Adrenal gland (tissue), 12 donors: ENCODE data around the gene MACROD2. TPM values are rescaled to one million over a fixed set of nuclear protein-coding genes. Genes with fewer than 3 reads are reported as not detected.
A peak's percentile ranks its signal among the peaks of the same experiment; 100 is the strongest.

ENCODE experiments used
- DNase-seq, 7 donors: peaks; one replicate each; pipeline ENCODE4 v3.0.0-alpha.2; 2019 to 2020
- H3K27ac ChIP-seq, 5 donors: fragments of 200-600 bp; sonication (generic) in 4 of 5; 1 replicate in 3 of 5; 2 replicates in 2 of 5; pipeline versions ENCODE4 v1.5.1 to v1.8.0; 2016 to 2020; ENCODE audit warnings: mild to moderate bottlenecking in 1 of 5
- H3K27me3 ChIP-seq: fragments of 200-600 bp; 2 replicates; pipeline ENCODE4 v1.8.0; 2021
- H3K36me3 ChIP-seq, 2 donors: fragments of 200-600 bp; replicated peaks in 1 of 2; 1 replicate in 1 of 2; 2 replicates in 1 of 2; pipeline versions ENCODE4 v1.5.1 to v1.8.0; 2018 to 2022
- H3K4me1 ChIP-seq, 2 donors: fragments of 200-600 bp; replicated peaks in 1 of 2; 1 replicate in 1 of 2; 2 replicates in 1 of 2; pipeline versions ENCODE4 v1.5.1 to v1.8.0; 2018 to 2021
- H3K4me3 ChIP-seq, 4 donors: fragments of 200-600 bp; sonication (generic) in 3 of 4; one replicate each; pipeline ENCODE4 v1.5.1; 2016 to 2018
- H3K9me3 ChIP-seq, 3 donors: fragments of 200-600 bp; sonication (generic) in 1 of 3; replicated peaks in 1 of 3; 1 replicate in 2 of 3; 2 replicates in 1 of 3; pipeline versions ENCODE4 v1.5.1 to v1.8.0; 2016 to 2021
- CTCF ChIP-seq, 6 experiments: fragments of 450-650 bp in 4 of 6; fragments of 200-600 bp in 2 of 6; sonication (generic) in 1 of 6; IDR thresholded peaks; 1 replicate in 5 of 6; 2 replicates in 1 of 6; pipeline versions ENCODE4 v1.5.1 to v1.8.0; 2016 to 2021; ENCODE audit warnings: antibody characterized with exemption in 6 of 6, mild to moderate bottlenecking in 2 of 6, moderate library complexity in 1 of 6
- POLR2A ChIP-seq, 2 donors: fragments of 450-650 bp; IDR thresholded peaks; one replicate each; pipeline ENCODE4 v1.6.1; 2017; ENCODE audit warnings: antibody characterized with exemption in 2 of 2, mild to moderate bottlenecking in 2 of 2, moderate library complexity in 1 of 2
- WGBS, 4 donors: extraction: QIAGEN DNeasy Blood & Tissue Kit in 2 of 4; methylation state at CpG; one replicate each; pipeline versions ENCODE4 v1.1.5 to v1.1.7; 2013 to 2017; 5-methylcytosine and 5-hydroxymethylcytosine counted together
- intact Hi-C, 2 donors: fragments of 100-400 bp; cut with DNase I; formaldehyde crosslinking; loops; one replicate each; pipeline versions ENCODE4 v1.14.1 to v1.15.0; 2022 to 2023
- polyA plus RNA-seq, 3 donors: library from polyadenylated mRNA; stranded (reverse); fragments of 200-250 nt in 2 of 3; fragments of 350-450 nt in 1 of 3; fragmentation: Illumina TruSeq in 1 of 3; extraction: RNeasy Lipid Tissue Mini Kit (QIAGEN cat#74804) in 1 of 3; gene quantifications; one replicate each; pipeline ENCODE4 v1.2.3, GENCODE V29; 2013 to 2014
- total RNA-seq, 9 donors: library from RNA; depleted of rRNA in 4 of 9; stranded (reverse); fragments of >200 nt in 4 of 9; fragments of 120-200 nt in 1 of 9; fragmentation: NEBNext Ultra II Directional in 1 of 9; extraction: Animal tissue kit (Norgen Biotek cat#: 25700) in 1 of 9; gene quantifications; one replicate each; pipeline versions ENCODE4 v1.1.0 to v1.2.4, GENCODE V29; 2013 to 2023
- donor health status: healthy with polysubstance abuse.
- donor health status: Bipolar disorder and iron deficiency.
- donor health status: DM: yes; HTN: yes; CAD: no.
- donor health status: DM: no; HTN: no; CAD: no.
- donor health status: DM: no; HTN: no; CAD: no.
- donor health status: DM: yes; HTN: yes; CAD: no.

Gene MACROD2
- total and polyA plus RNA-seq, 12 donors: 1.1 to 21.2 (median 6.4) TPM

- Histone ChIP-seq H3K9me3 (no peaks in the 10 kb centered on the region), H3K4me3 (no peak overlapping the region), H3K27me3 (no peaks in the 10 kb centered on the region), H3K27ac (peak overlapping the region in 3 of 5 donors; percentile 55 to 77 (median 58)), H3K4me1 (peaks cover 0 to 11% of the 10 kb centered on the region in 2 donors), H3K36me3 (no peaks in the 10 kb centered on the region)
- no peak for TF ChIP-seq CTCF (IDR thresholded peaks at IDR 0.05)
- TF ChIP-seq POLR2A (IDR thresholded peaks at IDR 0.05): no peak
- DNase-seq: peak in 6 of 7 donors; percentile 33 to 64 (median 57)
- WGBS, 4 donors: 40 to 51% (median 48%) methylated on average over 3 of the region's 3 CpGs
- intact Hi-C loops: no loop called here
These were observed 956.5 kb downstream of the MACROD2 start for GRCh38 chr20:14951707-14952418.

- no peak for DNase-seq
- Histone ChIP-seq H3K27me3 (no peaks in the 10 kb centered on the region), H3K27ac (no peak overlapping the region), H3K36me3 (no peaks in the 10 kb centered on the region), H3K4me1 (peaks cover 0 to 11% of the 10 kb centered on the region in 2 donors), H3K9me3 (no peaks in the 10 kb centered on the region), H3K4me3 (no peak overlapping the region)
- 90 to 93% (median 91%) methylated on average over 2 of the region's 2 CpGs for WGBS, 4 donors
- TF ChIP-seq CTCF (IDR thresholded peaks at IDR 0.05): no peak
- TF ChIP-seq POLR2A (IDR thresholded peaks at IDR 0.05): no peak
- intact Hi-C loops: no loop called here
These were observed 958.4 kb downstream of the MACROD2 start for GRCh38 chr20:14953736-14954135.

- WGBS, 4 donors: 80 to 97% (median 91%) methylated on average over 4 of the region's 4 CpGs
- no peaks in the 10 kb centered on the region for H3K9me3 ChIP-seq
- DNase-seq: no peak
- H3K4me3 ChIP-seq: no peak overlapping the region
- H3K4me1 ChIP-seq: peaks cover 0 to 11% of the 10 kb centered on the region in 2 donors
- H3K27me3 ChIP-seq: no peaks in the 10 kb centered on the region
- no peak for TF ChIP-seq CTCF (IDR thresholded peaks at IDR 0.05)
- TF ChIP-seq POLR2A (IDR thresholded peaks at IDR 0.05): no peak
- intact Hi-C loops: no loop called here
- no peak overlapping the region for H3K27ac ChIP-seq
- no peaks in the 10 kb centered on the region for H3K36me3 ChIP-seq
These were observed 960.1 kb downstream of the MACROD2 start for GRCh38 chr20:14955399-14955798.

- peaks cover 0 to 11% of the 10 kb centered on the region in 2 donors for H3K4me1 ChIP-seq
- DNase-seq: no peak
- no peaks in the 10 kb centered on the region for H3K36me3 ChIP-seq
- no peaks in the 10 kb centered on the region for H3K9me3 ChIP-seq
- TF ChIP-seq CTCF (IDR thresholded peaks at IDR 0.05) (no peak), POLR2A (IDR thresholded peaks at IDR 0.05) (no peak)
- 58 to 73% (median 68%) methylated on average over 3 of the region's 3 CpGs for WGBS, 4 donors
- no peak overlapping the region for H3K27ac ChIP-seq
- intact Hi-C loops: no loop called here
- H3K27me3 ChIP-seq: no peaks in the 10 kb centered on the region
- H3K4me3 ChIP-seq: no peak overlapping the region
These were observed 960.7 kb downstream of the MACROD2 start for GRCh38 chr20:14956026-14956425.
